ENCODE data around the gene LRCH1.
A peak's percentile ranks its signal among the peaks of the same experiment; 100 is the strongest.

The LRCH1 gene

DNA sequence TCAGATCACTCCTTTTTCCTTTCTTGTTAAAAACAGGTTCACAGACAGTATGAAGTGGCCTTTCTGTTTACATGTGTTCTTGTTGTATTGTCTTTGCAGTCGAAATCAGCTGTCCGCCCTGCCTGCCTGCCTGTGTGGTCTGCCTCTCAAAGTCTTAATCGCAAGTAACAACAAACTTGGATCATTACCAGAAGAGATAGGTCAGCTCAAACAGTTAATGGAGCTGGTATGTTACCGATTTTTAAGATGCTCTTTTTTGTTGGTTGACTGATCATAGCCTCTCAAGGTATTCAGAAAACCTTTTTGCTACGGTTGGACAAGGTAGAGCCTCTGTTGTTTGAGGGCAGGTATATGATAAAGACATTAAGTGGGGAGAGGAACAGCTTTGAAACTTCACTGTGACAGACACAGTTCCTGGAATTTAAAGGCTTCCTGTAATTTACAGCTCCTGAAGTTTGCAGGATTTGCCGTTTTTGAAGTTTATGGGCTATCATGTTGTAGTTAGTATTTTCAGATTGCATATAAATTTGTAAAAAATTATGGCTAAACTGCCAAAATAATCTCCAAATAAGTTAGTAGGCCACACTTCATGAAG is 116.1 kb downstream of the LRCH1 start:
- TF ChIP-seq, protein P1, sequence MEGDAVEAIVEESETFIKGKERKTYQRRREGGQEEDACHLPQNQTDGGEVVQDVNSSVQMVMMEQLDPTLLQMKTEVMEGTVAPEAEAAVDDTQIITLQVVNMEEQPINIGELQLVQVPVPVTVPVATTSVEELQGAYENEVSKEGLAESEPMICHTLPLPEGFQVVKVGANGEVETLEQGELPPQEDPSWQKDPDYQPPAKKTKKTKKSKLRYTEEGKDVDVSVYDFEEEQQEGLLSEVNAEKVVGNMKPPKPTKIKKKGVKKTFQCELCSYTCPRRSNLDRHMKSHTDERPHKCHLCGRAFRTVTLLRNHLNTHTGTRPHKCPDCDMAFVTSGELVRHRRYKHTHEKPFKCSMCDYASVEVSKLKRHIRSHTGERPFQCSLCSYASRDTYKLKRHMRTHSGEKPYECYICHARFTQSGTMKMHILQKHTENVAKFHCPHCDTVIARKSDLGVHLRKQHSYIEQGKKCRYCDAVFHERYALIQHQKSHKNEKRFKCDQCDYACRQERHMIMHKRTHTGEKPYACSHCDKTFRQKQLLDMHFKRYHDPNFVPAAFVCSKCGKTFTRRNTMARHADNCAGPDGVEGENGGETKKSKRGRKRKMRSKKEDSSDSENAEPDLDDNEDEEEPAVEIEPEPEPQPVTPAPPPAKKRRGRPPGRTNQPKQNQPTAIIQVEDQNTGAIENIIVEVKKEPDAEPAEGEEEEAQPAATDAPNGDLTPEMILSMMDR (IDR thresholded peaks at IDR 0.05; ENCODE audit: control insufficient read depth, extremely low read depth, insufficient read depth): no peak
- no peak overlapping the region for H3K4me3 ChIP-seq (ENCODE audit: low read depth, low read length)
- DNase-seq (ENCODE audit: low read depth): no peak

- H3K4me3 ChIP-seq (ENCODE audit: low read depth, low read length): no peak overlapping the region
- DNase-seq (ENCODE audit: low read depth): no peak
- TF ChIP-seq, protein P1 (IDR thresholded peaks at IDR 0.05; ENCODE audit: control insufficient read depth, extremely low read depth, insufficient read depth): no peak
Observed at GRCh38 chr13:46672338-46673090, 119.5 kb downstream of the LRCH1 start.

GRCh38 chr13:46675016-46675415 is 122.0 kb downstream of the LRCH1 start:
- TF ChIP-seq, protein P1 (IDR thresholded peaks at IDR 0.05; ENCODE audit: control insufficient read depth, extremely low read depth, insufficient read depth): no peak
- H3K4me3 ChIP-seq (ENCODE audit: low read depth, low read length): no peak overlapping the region
- DNase-seq (ENCODE audit: low read depth): peak; percentile 79

- no peak overlapping the region for H3K4me3 ChIP-seq (ENCODE audit: low read depth, low read length)
- TF ChIP-seq, protein P1 (IDR thresholded peaks at IDR 0.05; ENCODE audit: control insufficient read depth, extremely low read depth, insufficient read depth): no peak
- no peak for DNase-seq (ENCODE audit: low read depth)
Observed at GRCh38 chr13:46676378-46676725, 123.4 kb downstream of the LRCH1 start.

DNA sequence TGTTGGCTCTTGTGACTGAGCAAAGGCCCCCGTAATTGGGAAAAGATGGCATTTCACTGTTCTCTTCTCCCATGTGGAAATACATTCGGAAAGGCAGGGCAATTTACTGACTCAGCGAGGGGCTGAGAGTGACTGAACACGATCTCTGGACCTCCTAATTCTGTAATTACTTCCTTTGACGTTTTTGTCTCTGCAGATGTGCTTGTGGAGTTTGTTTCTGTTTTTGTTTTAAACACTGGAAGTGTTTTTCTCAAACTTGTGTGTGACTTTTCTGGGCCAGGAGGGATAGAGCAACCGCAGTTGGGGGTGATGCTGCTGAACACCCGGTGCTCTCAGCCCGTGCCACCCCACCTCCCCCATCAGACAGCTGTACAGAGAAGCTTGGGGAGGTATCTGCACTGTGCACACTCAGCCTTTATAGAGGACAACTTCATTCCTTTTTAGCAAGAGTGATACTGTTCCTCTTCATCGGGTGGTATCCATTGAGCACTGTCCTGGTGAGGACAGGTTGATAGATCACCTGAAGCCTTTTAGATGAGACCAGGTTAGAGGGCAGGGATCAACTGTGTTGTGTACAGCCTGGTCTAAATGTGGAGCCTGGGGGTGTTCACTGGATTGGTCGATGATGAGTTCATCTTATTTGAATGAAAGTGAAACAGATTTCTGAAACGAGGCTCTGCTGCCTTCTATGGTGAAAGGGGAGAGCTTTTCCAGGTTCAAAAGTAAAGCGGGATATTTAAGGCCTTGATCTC is 126.6 kb downstream of the LRCH1 start:
- DNase-seq (ENCODE audit: low read depth): no peak
- no peak overlapping the region for H3K4me3 ChIP-seq (ENCODE audit: low read depth, low read length)
- TF ChIP-seq, protein P1 (IDR thresholded peaks at IDR 0.05; ENCODE audit: control insufficient read depth, extremely low read depth, insufficient read depth): no peak

- no peak for DNase-seq (ENCODE audit: low read depth)
- H3K4me3 ChIP-seq (ENCODE audit: low read depth, low read length): no peak overlapping the region
- TF ChIP-seq, protein P1 (IDR thresholded peaks at IDR 0.05; ENCODE audit: control insufficient read depth, extremely low read depth, insufficient read depth): no peak
Observed at GRCh38 chr13:46682015-46682414, 129.0 kb downstream of the LRCH1 start.

Measured in LNCaP clone FGC (cell line).